RKO (cell line): ENCODE results near the gene SIRT6.
"Not testable (repeated sequence)": the region's sequence is repeated elsewhere in the genome, so short reads cannot be mapped to it uniquely, and the experiment has no call there.

Experiments
- DNase-seq: peaks from one replicate; pipeline ENCODE4 v3.0.0-alpha.2; 2016; ENCODE audit warnings: low spot score

The SIRT6 gene

GRCh38 chr19:4174213-4174894, 8.0 kb downstream of the SIRT6 start:
- DNase-seq: no peak

- DNase-seq: no peak
These were observed 8.7 kb downstream of the SIRT6 start for GRCh38 chr19:4173479-4174212.

- DNase-seq: peak; percentile 59
These were observed 9.4 kb downstream of the SIRT6 start for GRCh38 chr19:4172861-4173473.

GRCh38 chr19:4171676-4172075, 10.7 kb downstream of the SIRT6 start:
- no peak for DNase-seq

GRCh38 chr19:4164262-4164661, 18.1 kb downstream of the SIRT6 start:
- no peak for DNase-seq

GRCh38 chr19:4161415-4162077, 20.8 kb downstream of the SIRT6 start:
- DNase-seq: no peak

- not testable (repeated sequence) for DNase-seq
These were observed 24.4 kb downstream of the SIRT6 start for GRCh38 chr19:4157971-4158370.

- DNase-seq: no peak
These were observed 25.2 kb downstream of the SIRT6 start for GRCh38 chr19:4157164-4157563.

GRCh38 chr19:4154571-4155312, 27.6 kb downstream of the SIRT6 start:
- no peak for DNase-seq

- no peak for DNase-seq
These were observed 29.9 kb downstream of the SIRT6 start for GRCh38 chr19:4152241-4152998.

- no peak for DNase-seq
These were observed 30.7 kb downstream of the SIRT6 start for GRCh38 chr19:4151623-4152022.

GRCh38 chr19:4149518-4150288, 32.7 kb downstream of the SIRT6 start:
- DNase-seq: no peak

- no peak for DNase-seq
These were observed 37.6 kb downstream of the SIRT6 start for GRCh38 chr19:4144666-4145249.

- not testable (repeated sequence) for DNase-seq
These were observed 39.4 kb downstream of the SIRT6 start for GRCh38 chr19:4142916-4143315.

GRCh38 chr19:4140237-4140711, 42.1 kb downstream of the SIRT6 start:
- DNase-seq: peak; percentile 88

- peak; percentile 54 for DNase-seq
These were observed 42.6 kb downstream of the SIRT6 start for GRCh38 chr19:4139614-4140236.

GRCh38 chr19:4138445-4138844, 43.9 kb downstream of the SIRT6 start:
- no peak for DNase-seq

GRCh38 chr19:4136680-4137088, 45.7 kb downstream of the SIRT6 start:
- DNase-seq: no peak

GRCh38 chr19:4135386-4135785, 47.0 kb downstream of the SIRT6 start:
- DNase-seq: not testable (repeated sequence)
